AG04450 (cell line): ENCODE data around the gene NIP7. TPM values are rescaled to one million over a fixed set of nuclear protein-coding genes. Genes with fewer than 3 reads are reported as not detected.

Experiments used
- CTCF ChIA-PET: fragments of 300-600, 350-600 bp; formaldehyde crosslinking; extraction: SDS; loops from one replicate; lab custom pipeline; 2022; ENCODE audit warnings: antibody characterized with exemption, inconsistent platforms; lab: Charles Lee
- POLR2A ChIA-PET: fragments of 350-600 bp; formaldehyde crosslinking; extraction: SDS; loops from one replicate; lab custom pipeline; 2021; ENCODE audit warnings: antibody characterized with exemption, inconsistent platforms; lab: Yijun Ruan, JAX
- DNase-seq: peaks from one replicate; pipeline ENCODE4 v3.0.0-alpha.2; 2011; ENCODE audit warnings: low read depth, low spot score
- H3K27ac ChIP-seq: one replicate; pipeline ENCODE4 v1.5.1; 2012; ENCODE audit warnings: low read depth, low read length, control low read depth
- H3K27me3 ChIP-seq: one replicate; pipeline ENCODE4 v1.6.0; 2012; ENCODE audit warnings: low read length; ENCODE audit not compliant: control insufficient read depth, insufficient read depth
- H3K4me3 ChIP-seq: 2 replicates; pipeline ENCODE4 v1.5.1; 2011; ENCODE audit warnings: mild to moderate bottlenecking, low read depth, low read length, control low read depth
- H3K9me3 ChIP-seq: 2 replicates; pipeline ENCODE4 v1.5.1; 2012; ENCODE audit warnings: low read length; ENCODE audit not compliant: control insufficient read depth, insufficient read depth
- polyA plus RNA-seq: library from polyadenylated mRNA; depleted of rRNA; stranded (reverse); fragments of >200 nt; gene quantifications from 2 replicates; pipeline ENCODE4 v1.2.3, GENCODE V29; 2011
- TF ChIP-seq, protein P1 (sequence below): IDR thresholded peaks from 2 replicates; pipeline ENCODE4 v1.5.1; 2011; ENCODE audit warnings: low read depth, low read length, control low read depth, inconsistent platforms

NIP7 gene
- polyA plus RNA-seq, 1 experiment: 12.1 TPM

DNA sequence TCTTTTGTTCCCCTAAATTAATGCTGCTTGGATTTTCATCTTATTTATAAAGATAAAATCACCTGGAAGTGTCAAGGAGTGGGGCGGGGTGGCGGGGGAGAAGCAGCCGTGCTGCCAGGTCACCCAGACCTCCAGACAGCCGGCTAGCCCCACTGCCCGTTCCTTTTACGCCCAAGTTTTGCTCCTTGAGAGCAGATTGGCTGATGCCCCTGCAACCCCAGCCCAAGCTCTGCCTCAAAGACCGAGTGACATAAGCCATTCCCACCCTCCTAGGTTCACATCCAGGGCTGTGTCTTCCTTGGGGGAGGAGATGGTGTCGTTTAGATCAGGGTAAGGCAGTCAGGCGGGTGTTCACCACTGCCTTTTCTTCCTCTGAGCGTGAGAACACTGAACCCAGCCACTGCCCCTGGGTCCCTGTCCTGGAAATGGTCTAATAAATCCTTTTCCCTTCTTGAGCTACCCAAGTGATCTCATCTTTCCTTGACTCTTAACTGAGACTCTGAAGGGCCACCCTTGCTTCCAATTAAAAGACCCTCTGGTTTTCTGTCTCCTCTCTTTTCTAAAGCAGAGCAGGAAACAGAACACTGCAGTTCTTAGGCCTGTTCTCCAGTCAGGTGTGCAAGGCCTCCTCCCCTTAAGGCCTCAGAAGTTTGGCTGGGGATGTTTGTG, 14.9 kb upstream of the NIP7 start:
- ChIA-PET POLR2A (interaction anchor here (0.6 kb wide), 1 partner anchor 494 kb away, joined by 3 read pairs; no protein-coding TSS in a partner anchor), CTCF (interaction anchor here (0.6 kb wide), 1 partner anchor 330 kb away, joined by 5 read pairs; no protein-coding TSS in a partner anchor)
- TF ChIP-seq, protein P1, sequence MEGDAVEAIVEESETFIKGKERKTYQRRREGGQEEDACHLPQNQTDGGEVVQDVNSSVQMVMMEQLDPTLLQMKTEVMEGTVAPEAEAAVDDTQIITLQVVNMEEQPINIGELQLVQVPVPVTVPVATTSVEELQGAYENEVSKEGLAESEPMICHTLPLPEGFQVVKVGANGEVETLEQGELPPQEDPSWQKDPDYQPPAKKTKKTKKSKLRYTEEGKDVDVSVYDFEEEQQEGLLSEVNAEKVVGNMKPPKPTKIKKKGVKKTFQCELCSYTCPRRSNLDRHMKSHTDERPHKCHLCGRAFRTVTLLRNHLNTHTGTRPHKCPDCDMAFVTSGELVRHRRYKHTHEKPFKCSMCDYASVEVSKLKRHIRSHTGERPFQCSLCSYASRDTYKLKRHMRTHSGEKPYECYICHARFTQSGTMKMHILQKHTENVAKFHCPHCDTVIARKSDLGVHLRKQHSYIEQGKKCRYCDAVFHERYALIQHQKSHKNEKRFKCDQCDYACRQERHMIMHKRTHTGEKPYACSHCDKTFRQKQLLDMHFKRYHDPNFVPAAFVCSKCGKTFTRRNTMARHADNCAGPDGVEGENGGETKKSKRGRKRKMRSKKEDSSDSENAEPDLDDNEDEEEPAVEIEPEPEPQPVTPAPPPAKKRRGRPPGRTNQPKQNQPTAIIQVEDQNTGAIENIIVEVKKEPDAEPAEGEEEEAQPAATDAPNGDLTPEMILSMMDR: no peak
- no peaks in the 10 kb centered on the region for H3K27me3 ChIP-seq
- no peak for DNase-seq
- no peak overlapping the region for H3K4me3 ChIP-seq
- no peaks in the 10 kb centered on the region for H3K9me3 ChIP-seq
- H3K27ac ChIP-seq: no peak overlapping the region

DNA sequence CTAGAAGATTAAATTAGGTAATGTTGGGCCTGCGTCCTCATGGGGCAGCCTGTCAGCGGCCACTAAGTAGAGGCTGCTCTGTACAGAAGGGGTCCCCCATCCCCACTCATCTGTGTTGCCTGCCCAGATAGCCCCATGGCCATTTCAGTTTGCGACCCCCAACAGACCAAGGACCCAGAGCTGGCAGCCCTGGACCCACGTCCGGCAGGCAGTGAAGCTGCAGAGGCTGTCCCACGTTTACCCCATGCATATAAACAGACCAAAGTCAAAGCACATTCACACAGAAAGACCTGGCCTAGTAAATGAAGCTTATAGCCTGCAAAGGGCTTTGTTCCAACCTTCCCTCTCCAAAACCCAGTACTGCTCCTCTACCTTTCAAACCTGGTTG, 13.8 kb upstream of the NIP7 start:
- Histone ChIP-seq H3K4me3 (no peak overlapping the region), H3K9me3 (no peaks in the 10 kb centered on the region), H3K27me3 (no peaks in the 10 kb centered on the region), H3K27ac (no peak overlapping the region)
- POLR2A ChIA-PET: interaction anchor here (1.0 kb wide), 1 partner anchor 14 kb away, joined by 4 read pairs; no protein-coding TSS in a partner anchor
- DNase-seq: no peak
- TF ChIP-seq, protein P1: no peak
- CTCF ChIA-PET: interaction anchor here (1.2 to 1.8 kb wide), 3 partner anchors 14 to 175 kb away, joined by 4 to 10 read pairs (median 6); no protein-coding TSS in a partner anchor

DNA sequence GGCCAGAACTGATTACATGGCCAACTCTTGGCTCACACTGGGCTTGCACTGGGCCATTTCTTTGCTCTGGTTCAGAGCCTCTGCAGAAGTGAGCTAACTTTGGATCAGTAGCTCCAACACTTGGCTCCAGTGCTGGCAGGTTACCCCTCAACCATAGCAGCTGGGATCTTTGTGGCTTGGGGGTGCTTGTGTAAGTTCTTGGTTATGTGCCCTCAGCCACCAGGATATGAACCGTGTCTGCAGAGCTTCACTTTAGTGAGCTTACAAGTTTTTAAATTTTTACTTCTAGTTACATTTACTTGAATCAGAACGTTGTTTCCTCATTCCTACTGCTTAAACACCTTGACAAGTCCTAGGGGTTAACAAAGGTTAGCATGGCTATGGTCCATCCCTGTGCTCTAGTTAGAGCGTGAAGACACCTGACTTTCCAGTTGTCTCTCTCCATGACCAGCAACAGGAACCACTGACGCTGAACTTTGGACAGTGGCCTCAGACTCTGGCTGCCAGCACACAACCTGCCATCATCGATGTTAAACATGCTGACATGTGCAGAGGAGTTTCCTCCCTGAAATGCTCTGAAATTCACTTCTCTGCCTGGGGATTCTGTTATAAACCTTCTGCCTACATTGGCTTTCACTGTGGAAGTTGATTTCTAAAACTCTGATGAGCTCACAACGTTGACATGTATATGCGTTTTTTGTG, 13.2 kb upstream of the NIP7 start:
- Histone ChIP-seq H3K27me3 (no peaks in the 10 kb centered on the region), H3K9me3 (no peaks in the 10 kb centered on the region), H3K4me3 (no peak overlapping the region), H3K27ac (no peak overlapping the region)
- ChIA-PET POLR2A (interaction anchor here (1.0 to 1.2 kb wide), 2 partner anchors 15 to 30 kb away, joined by 3 to 4 read pairs; no protein-coding TSS in a partner anchor), CTCF (interaction anchor here (0.5 to 1.8 kb wide), 4 partner anchors 14 to 176 kb away, joined by 3 to 10 read pairs (median 5); no protein-coding TSS in a partner anchor)
- no peak for DNase-seq
- TF ChIP-seq, protein P1: no peak

DNA sequence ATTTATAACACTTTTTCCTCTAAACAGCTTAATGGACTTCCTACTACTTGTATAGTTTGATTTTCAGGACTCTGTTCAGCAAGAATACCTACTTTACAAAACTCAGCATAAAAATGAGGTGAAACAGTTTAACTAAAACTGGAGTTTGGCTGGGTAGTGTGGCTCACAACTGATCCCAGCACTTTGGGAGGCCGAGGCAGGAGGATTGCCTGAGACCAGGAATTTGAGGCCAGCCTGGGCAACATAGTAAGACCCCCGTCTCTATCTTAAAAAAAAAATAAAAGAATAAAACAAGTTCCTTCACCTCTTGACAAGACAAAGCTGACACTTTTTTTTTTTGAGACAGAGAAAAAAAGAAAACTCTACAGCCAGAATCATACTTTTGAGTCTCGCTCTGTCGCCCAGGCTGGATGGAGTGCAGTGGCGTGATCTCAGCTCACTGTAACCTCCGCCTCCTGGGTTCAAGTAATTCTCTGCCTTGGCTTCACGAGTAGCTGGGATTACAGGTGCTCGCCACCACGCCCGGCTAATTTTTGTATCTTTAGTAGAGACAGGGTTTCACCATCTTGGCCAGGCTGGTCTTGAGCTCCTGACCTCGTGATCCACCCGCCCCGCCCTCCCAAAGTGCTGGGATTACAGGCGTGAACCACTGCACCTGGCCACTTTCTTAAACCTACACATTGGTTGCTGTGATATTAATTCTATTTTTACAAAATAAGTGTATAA, 11.8 kb upstream of the NIP7 start:
- CTCF ChIA-PET: interaction anchor here (0.7 to 1.8 kb wide), 3 partner anchors 16 to 177 kb away, joined by 3 to 10 read pairs (median 6); no protein-coding TSS in a partner anchor
- no peaks in the 10 kb centered on the region for H3K9me3 ChIP-seq
- H3K27me3 ChIP-seq: no peaks in the 10 kb centered on the region
- no peak overlapping the region for H3K27ac ChIP-seq
- POLR2A ChIA-PET: interaction anchor here (1.3 kb wide), 1 partner anchor 11 kb away, joined by 3 read pairs; the partner anchor contains the start of gene COG8
- DNase-seq: no peak
- TF ChIP-seq, protein P1: no peak
- no peak overlapping the region for H3K4me3 ChIP-seq
